Measurements from ENCODE around the gene CNTNAP2. TPM values are rescaled to one million over a fixed set of nuclear protein-coding genes. Genes with fewer than 3 reads are reported as not detected.
A peak's percentile ranks its signal among the peaks of the same experiment; 100 is the strongest.

The CNTNAP2 gene
- total RNA-seq, 1 experiment from 2014 or later = 64.5 TPM

GRCh38 chr7:146720195-146720594 is 603.6 kb downstream of the CNTNAP2 start:
- no peak overlapping the region for H2BK120ac ChIP-seq (ENCODE audit: low read depth, low read length, poor library complexity, severe bottlenecking)
- H3K4me1 Mint-ChIP-seq = peaks cover 2 to 3% of the 10 kb centered on the region in 2 experiments; a peak in 2 of 4 replicates
- no peak overlapping the region for H3T11ph ChIP-seq (ENCODE audit: low read length)

More at GRCh38 chr7:146720195-146720594, 603.6 kb downstream of the CNTNAP2 start:
- Histone ChIP-seq H3K4me1 (ENCODE audit: insufficient read depth, low read length) (no peaks in the 10 kb centered on the region), H4K91ac (ENCODE audit: insufficient read length, low read depth, low read length) (no peak overlapping the region), H4K8ac (replicated peaks; ENCODE audit: insufficient read length, low read depth, low read length) (no peak overlapping the region), H2BK5ac (ENCODE audit: insufficient read length, low read length) (no peak overlapping the region), H2AFZ (ENCODE audit: low read length) (no peak overlapping the region), H3K4me2 (ENCODE audit: insufficient read depth, insufficient read length, low read length) (no peak overlapping the region), H3K14ac (ENCODE audit: insufficient read depth, low read length) (no peak overlapping the region), H4K20me1 (ENCODE audit: control insufficient read depth, insufficient read depth, insufficient read length) (no peaks in the 10 kb centered on the region), H3K56ac (ENCODE audit: insufficient read length, low read depth, low read length) (no peak overlapping the region), H3K79me1 (ENCODE audit: insufficient read depth, low read depth, low read length, poor library complexity, severe bottlenecking) (no peaks in the 10 kb centered on the region), H3K23me2 (ENCODE audit: insufficient read length, low read depth, low read length, poor library complexity, severe bottlenecking) (no peaks in the 10 kb centered on the region), H3K18ac (ENCODE audit: insufficient read length, low read depth, low read length) (no peak overlapping the region), H2BK12ac (ENCODE audit: insufficient read length, low read depth, low read length) (no peak overlapping the region), H2AK5ac (ENCODE audit: insufficient read length, low read length) (no peak overlapping the region), H3K27me3 (ENCODE audit: insufficient read depth, low read length) (no peaks in the 10 kb centered on the region), H3K23ac (ENCODE audit: insufficient read length, low read depth, low read length) (no peak overlapping the region), H3K4ac (ENCODE audit: low read depth, low read length) (no peak overlapping the region), H2BK20ac (ENCODE audit: low read depth, low read length, poor library complexity, severe bottlenecking) (no peak overlapping the region), H3K79me2 (ENCODE audit: insufficient read depth, low read length) (no peaks in the 10 kb centered on the region), H3K9ac (ENCODE audit: extremely low read depth, insufficient read length, low read length) (no peak overlapping the region), H3K9me3 (ENCODE audit: control insufficient read depth, low read depth, low read length) (no peaks in the 10 kb centered on the region), H4K5ac (ENCODE audit: insufficient read length, low read depth, low read length) (no peak overlapping the region), H3K27ac (ENCODE audit: insufficient read length, low read depth, low read length) (no peak overlapping the region), H2BK15ac (ENCODE audit: low read depth, low read length) (no peak overlapping the region)
- H3K27ac Mint-ChIP-seq = peak overlapping the region in 1 of 3 experiments; percentile 84; a peak in 1 of 7 replicates
- no peak for DNase-seq
- TF ChIP-seq, protein P1, sequence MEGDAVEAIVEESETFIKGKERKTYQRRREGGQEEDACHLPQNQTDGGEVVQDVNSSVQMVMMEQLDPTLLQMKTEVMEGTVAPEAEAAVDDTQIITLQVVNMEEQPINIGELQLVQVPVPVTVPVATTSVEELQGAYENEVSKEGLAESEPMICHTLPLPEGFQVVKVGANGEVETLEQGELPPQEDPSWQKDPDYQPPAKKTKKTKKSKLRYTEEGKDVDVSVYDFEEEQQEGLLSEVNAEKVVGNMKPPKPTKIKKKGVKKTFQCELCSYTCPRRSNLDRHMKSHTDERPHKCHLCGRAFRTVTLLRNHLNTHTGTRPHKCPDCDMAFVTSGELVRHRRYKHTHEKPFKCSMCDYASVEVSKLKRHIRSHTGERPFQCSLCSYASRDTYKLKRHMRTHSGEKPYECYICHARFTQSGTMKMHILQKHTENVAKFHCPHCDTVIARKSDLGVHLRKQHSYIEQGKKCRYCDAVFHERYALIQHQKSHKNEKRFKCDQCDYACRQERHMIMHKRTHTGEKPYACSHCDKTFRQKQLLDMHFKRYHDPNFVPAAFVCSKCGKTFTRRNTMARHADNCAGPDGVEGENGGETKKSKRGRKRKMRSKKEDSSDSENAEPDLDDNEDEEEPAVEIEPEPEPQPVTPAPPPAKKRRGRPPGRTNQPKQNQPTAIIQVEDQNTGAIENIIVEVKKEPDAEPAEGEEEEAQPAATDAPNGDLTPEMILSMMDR (conservative IDR thresholded peaks at IDR 0.05) = no peak
- no peaks in the 10 kb centered on the region for H3K27me3 Mint-ChIP-seq (ENCODE audit: low read depth)
- WGBS (ENCODE audit: extremely low coverage, insufficient read length, low lambda C conversion rate) = no CpG with 5 or more reads among the region's 2 CpGs
- no peaks in the 10 kb centered on the region for H3K9me3 Mint-ChIP-seq
- no peak overlapping the region for H3K4me3 Mint-ChIP-seq
- no peaks in the 10 kb centered on the region for H3K36me3 Mint-ChIP-seq (ENCODE audit: insufficient read depth in 1 of 3, low read depth in 3 of 3)
